ENCODE data around the gene FERMT3.

The FERMT3 gene

GRCh38 chr11:64254326-64254725 is 47.8 kb downstream of the FERMT3 start:
- Histone ChIP-seq H3K9me3 (ENCODE audit: control extremely low read depth in 1 of 5, control insufficient read depth in 4 of 5, insufficient read depth in 2 of 5, low read depth in 1 of 5, low read length in 4 of 5) (no peaks in the 10 kb centered on the region), H3K4me1 (ENCODE audit: control extremely low read depth in 1 of 4, control insufficient read depth in 4 of 4, insufficient read depth in 4 of 4, low read length in 3 of 4) (peaks cover 0 to 35% (median 32%) of the 10 kb centered on the region in 4 experiments), H3K27ac (ENCODE audit: insufficient read depth in 1 of 2, low read depth in 1 of 2, low read length in 2 of 2, poor library complexity in 1 of 2, severe bottlenecking in 2 of 2) (no peak overlapping the region), H3K4me3 (ENCODE audit: control insufficient read depth in 1 of 7, extremely low read depth in 1 of 7, insufficient read depth in 4 of 7, low read depth in 2 of 7, low read length in 6 of 7) (no peak overlapping the region), H3K27me3 (replicated peaks in 2 of 5; ENCODE audit: control insufficient read depth in 4 of 5, insufficient read depth in 5 of 5, low read length in 4 of 5) (no peaks in the 10 kb centered on the region), H3K36me3 (ENCODE audit: control insufficient read depth in 4 of 4, insufficient read depth in 4 of 4, low read length in 3 of 4) (peaks cover under 1 to 44% (median 28%) of the 10 kb centered on the region in 4 experiments)
- CTCF ChIA-PET: interaction anchor here (1.0 to 3.7 kb wide), 5 partner anchors 10 to 50 kb away, joined by 4 to 18 read pairs (median 9); partner anchors contain the start of gene CATSPERZ
- WGBS (ENCODE audit: insufficient coverage): 97% methylated on average over 6 of the region's 7 CpGs
- POLR2A ChIA-PET: interaction anchor here (0.6 kb wide), 1 partner anchor 33 kb away, joined by 3 read pairs; no protein-coding TSS in a partner anchor
- DNase-seq: no peak

DNA sequence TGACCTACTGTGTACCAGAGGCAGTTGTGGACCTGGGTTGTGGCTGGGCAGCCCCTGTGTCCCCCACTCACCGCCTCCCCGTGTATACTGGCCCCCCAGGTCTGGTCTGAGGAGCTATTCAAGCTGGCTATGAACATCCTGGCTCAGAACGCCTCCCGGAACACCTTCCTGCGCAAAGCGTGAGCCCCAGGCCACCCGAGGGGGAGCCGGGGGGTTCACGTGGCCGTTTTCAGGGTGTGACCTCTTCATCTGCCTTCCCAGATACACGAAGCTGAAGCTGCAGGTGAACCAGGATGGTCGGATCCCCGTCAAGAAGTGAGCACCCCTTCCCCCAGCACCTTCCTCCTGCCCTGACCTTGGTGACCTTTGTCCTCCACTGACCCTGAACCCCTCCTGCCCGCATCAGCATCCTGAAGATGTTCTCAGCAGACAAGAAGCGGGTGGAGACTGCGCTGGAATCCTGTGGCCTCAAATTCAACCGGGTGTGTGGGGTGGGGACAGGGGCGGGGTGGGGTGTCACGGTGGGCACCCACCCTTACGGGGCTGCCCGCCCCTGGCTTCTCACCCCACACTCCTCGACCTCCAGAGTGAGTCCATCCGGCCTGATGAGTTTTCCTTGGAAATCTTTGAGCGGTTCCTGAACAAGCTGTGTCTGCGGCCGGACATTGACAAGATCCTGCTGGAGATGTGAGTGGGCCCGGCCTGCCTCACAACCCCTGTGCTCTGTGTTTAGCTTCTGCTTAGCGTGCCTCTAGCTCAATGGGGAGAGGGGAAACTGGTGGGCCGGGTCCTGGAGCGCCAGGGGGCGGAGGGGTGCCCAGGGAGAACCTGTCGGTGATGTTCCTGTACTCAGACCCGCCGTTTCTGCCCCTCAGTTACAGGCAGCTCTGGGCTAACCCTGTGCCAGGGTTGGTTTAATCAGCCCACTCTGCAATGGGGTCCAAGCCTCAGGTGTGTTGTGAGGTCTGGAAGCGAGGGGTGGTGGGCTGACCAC is 48.9 kb downstream of the FERMT3 start:
- H3K9me3 ChIP-seq (ENCODE audit: control extremely low read depth in 1 of 5, control insufficient read depth in 4 of 5, insufficient read depth in 2 of 5, low read depth in 1 of 5, low read length in 4 of 5): no peaks in the 10 kb centered on the region
- no peak overlapping the region for H3K27ac ChIP-seq (ENCODE audit: insufficient read depth in 1 of 2, low read depth in 1 of 2, low read length in 2 of 2, poor library complexity in 1 of 2, severe bottlenecking in 2 of 2)
- H3K4me3 ChIP-seq (ENCODE audit: control insufficient read depth in 1 of 7, extremely low read depth in 1 of 7, insufficient read depth in 4 of 7, low read depth in 2 of 7, low read length in 6 of 7): no peak overlapping the region
- WGBS (ENCODE audit: insufficient coverage): 97% methylated on average over 29 of the region's 35 CpGs
- H3K36me3 ChIP-seq (ENCODE audit: control insufficient read depth in 4 of 4, insufficient read depth in 4 of 4, low read length in 3 of 4): peaks cover 3 to 55% (median 34%) of the 10 kb centered on the region in 4 experiments
- H3K4me1 ChIP-seq (ENCODE audit: control extremely low read depth in 1 of 4, control insufficient read depth in 4 of 4, insufficient read depth in 4 of 4, low read length in 3 of 4): peaks cover 0 to 24% (median 20%) of the 10 kb centered on the region in 4 experiments
- CTCF ChIA-PET: interaction anchor here (1.1 to 3.7 kb wide), 7 partner anchors 9 to 55 kb away, joined by 3 to 18 read pairs (median 5); no protein-coding TSS in a partner anchor
- POLR2A ChIA-PET: no interaction called here
- DNase-seq: no peak
- H3K27me3 ChIP-seq (replicated peaks in 2 of 5; ENCODE audit: control insufficient read depth in 4 of 5, insufficient read depth in 5 of 5, low read length in 4 of 5): no peaks in the 10 kb centered on the region

DNA sequence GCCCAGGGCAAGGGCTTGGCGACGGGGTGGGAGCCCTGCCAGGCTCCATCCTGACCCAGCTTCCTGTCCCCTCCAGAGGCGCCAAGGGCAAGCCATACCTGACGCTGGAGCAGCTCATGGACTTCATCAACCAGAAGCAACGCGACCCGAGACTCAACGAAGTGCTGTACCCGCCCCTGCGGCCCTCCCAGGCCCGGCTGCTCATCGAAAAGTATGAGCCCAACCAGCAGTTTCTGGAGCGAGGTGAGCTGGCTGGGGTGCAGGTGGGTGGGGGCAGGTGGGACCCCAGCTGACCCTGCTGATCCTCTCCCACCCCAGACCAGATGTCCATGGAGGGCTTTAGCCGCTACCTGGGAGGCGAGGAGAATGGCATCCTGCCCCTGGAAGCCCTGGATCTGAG is 49.8 kb downstream of the FERMT3 start:
- Histone ChIP-seq H3K36me3 (ENCODE audit: control insufficient read depth in 4 of 4, insufficient read depth in 4 of 4, low read length in 3 of 4) (peaks cover 3 to 59% (median 34%) of the 10 kb centered on the region in 4 experiments), H3K4me1 (ENCODE audit: control extremely low read depth in 1 of 4, control insufficient read depth in 4 of 4, insufficient read depth in 4 of 4, low read length in 3 of 4) (peaks cover 0 to 17% (median 14%) of the 10 kb centered on the region in 4 experiments), H3K27ac (ENCODE audit: insufficient read depth in 1 of 2, low read depth in 1 of 2, low read length in 2 of 2, poor library complexity in 1 of 2, severe bottlenecking in 2 of 2) (no peak overlapping the region), H3K27me3 (replicated peaks in 2 of 5; ENCODE audit: control insufficient read depth in 4 of 5, insufficient read depth in 5 of 5, low read length in 4 of 5) (no peaks in the 10 kb centered on the region), H3K4me3 (ENCODE audit: control insufficient read depth in 1 of 7, extremely low read depth in 1 of 7, insufficient read depth in 4 of 7, low read depth in 2 of 7, low read length in 6 of 7) (no peak overlapping the region), H3K9me3 (ENCODE audit: control extremely low read depth in 1 of 5, control insufficient read depth in 4 of 5, insufficient read depth in 2 of 5, low read depth in 1 of 5, low read length in 4 of 5) (no peaks in the 10 kb centered on the region)
- DNase-seq: no peak
- POLR2A ChIA-PET: no interaction called here
- CTCF ChIA-PET: interaction anchor here (1.1 to 3.7 kb wide), 7 partner anchors 8 to 56 kb away, joined by 3 to 18 read pairs (median 5); partner anchors contain the start of gene FERMT3
- WGBS (ENCODE audit: insufficient coverage): 91% methylated on average over 12 of the region's 15 CpGs

DNA sequence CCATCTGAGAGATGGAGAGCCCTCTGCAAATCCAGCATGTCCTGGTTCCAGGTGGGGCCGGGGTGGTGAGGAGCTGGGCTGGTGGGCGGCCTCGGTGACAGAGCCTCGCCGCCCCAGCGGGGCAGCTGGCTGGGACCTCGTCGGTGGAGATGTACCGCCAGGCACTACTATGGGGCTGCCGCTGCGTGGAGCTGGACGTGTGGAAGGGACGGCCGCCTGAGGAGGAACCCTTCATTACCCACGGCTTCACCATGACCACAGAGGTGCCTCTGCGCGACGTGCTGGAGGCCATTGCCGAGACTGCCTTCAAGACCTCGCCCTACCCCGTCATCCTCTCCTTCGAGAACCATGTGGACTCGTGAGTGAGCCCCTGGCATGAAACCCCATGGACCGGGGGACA is 51.8 kb downstream of the FERMT3 start:
- Histone ChIP-seq H3K9me3 (ENCODE audit: control extremely low read depth in 1 of 5, control insufficient read depth in 4 of 5, insufficient read depth in 2 of 5, low read depth in 1 of 5, low read length in 4 of 5) (no peaks in the 10 kb centered on the region), H3K27me3 (replicated peaks in 2 of 5; ENCODE audit: control insufficient read depth in 4 of 5, insufficient read depth in 5 of 5, low read length in 4 of 5) (no peaks in the 10 kb centered on the region), H3K36me3 (ENCODE audit: control insufficient read depth in 4 of 4, insufficient read depth in 4 of 4, low read length in 3 of 4) (peaks cover 3 to 79% (median 45%) of the 10 kb centered on the region in 4 experiments), H3K4me3 (ENCODE audit: control insufficient read depth in 1 of 7, extremely low read depth in 1 of 7, insufficient read depth in 4 of 7, low read depth in 2 of 7, low read length in 6 of 7) (no peak overlapping the region), H3K4me1 (ENCODE audit: control extremely low read depth in 1 of 4, control insufficient read depth in 4 of 4, insufficient read depth in 4 of 4, low read length in 3 of 4) (no peaks in the 10 kb centered on the region), H3K27ac (ENCODE audit: insufficient read depth in 1 of 2, low read depth in 1 of 2, low read length in 2 of 2, poor library complexity in 1 of 2, severe bottlenecking in 2 of 2) (no peak overlapping the region)
- 93% methylated on average over 21 of the region's 24 CpGs for WGBS (ENCODE audit: insufficient coverage)
- CTCF ChIA-PET: interaction anchor here (1.0 to 2.9 kb wide), 7 partner anchors 8 to 97 kb away, joined by 3 to 13 read pairs (median 5); partner anchors contain the start of genes ESRRA and FERMT3
- POLR2A ChIA-PET: no interaction called here
- DNase-seq: no peak

- POLR2A ChIA-PET: no interaction called here
Measured at GRCh38 chr11:64258946-64259532, 52.5 kb downstream of the FERMT3 start.

DNA sequence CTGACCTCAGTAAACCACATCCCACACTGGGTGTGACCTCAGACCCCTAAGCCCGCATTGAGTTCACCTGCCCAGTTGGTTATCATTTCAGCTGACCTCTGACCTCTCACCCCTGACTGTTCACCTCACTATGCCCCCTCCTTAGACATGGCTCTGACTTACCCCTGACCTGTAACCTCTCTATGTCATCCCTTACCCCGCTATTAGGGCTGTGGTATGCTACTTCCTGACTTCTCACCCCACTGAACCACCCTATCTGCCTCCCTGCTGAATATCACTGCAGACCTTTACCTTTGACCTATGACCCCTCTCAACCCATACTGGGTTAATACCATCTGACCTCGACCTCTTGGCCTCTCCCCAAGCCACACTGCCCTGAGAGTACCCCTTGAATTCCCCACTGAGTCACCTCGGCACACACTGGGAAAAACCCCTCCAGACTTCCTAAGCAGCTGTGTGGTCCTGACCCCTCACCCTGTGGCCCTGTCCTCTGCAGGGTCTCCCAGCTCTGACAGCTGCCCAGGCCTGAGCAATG is 53.1 kb downstream of the FERMT3 start:
- no peak for DNase-seq

More at GRCh38 chr11:64258946-64259532, 52.5 kb downstream of the FERMT3 start:
- Histone ChIP-seq H3K4me3 (ENCODE audit: control insufficient read depth in 1 of 7, extremely low read depth in 1 of 7, insufficient read depth in 4 of 7, low read depth in 2 of 7, low read length in 6 of 7) (no peak overlapping the region), H3K9me3 (ENCODE audit: control extremely low read depth in 1 of 5, control insufficient read depth in 4 of 5, insufficient read depth in 2 of 5, low read depth in 1 of 5, low read length in 4 of 5) (no peaks in the 10 kb centered on the region), H3K27me3 (replicated peaks in 2 of 5; ENCODE audit: control insufficient read depth in 4 of 5, insufficient read depth in 5 of 5, low read length in 4 of 5) (no peaks in the 10 kb centered on the region), H3K27ac (ENCODE audit: insufficient read depth in 1 of 2, low read depth in 1 of 2, low read length in 2 of 2, poor library complexity in 1 of 2, severe bottlenecking in 2 of 2) (no peak overlapping the region), H3K4me1 (ENCODE audit: control extremely low read depth in 1 of 4, control insufficient read depth in 4 of 4, insufficient read depth in 4 of 4, low read length in 3 of 4) (no peaks in the 10 kb centered on the region), H3K36me3 (ENCODE audit: control insufficient read depth in 4 of 4, insufficient read depth in 4 of 4, low read length in 3 of 4) (peaks cover 3 to 84% (median 50%) of the 10 kb centered on the region in 4 experiments)
- WGBS (ENCODE audit: insufficient coverage): 97% methylated on average over 32 of the region's 32 CpGs
- DNase-seq: no peak
- CTCF ChIA-PET: interaction anchor here (1.0 to 2.9 kb wide), 6 partner anchors 9 to 53 kb away, joined by 3 to 13 read pairs (median 6); partner anchors contain the start of genes ESRRA and FERMT3

More for the DNA sequence above, 53.1 kb downstream of the FERMT3 start:
- no peaks in the 10 kb centered on the region for H3K9me3 ChIP-seq (ENCODE audit: control extremely low read depth in 1 of 5, control insufficient read depth in 4 of 5, insufficient read depth in 2 of 5, low read depth in 1 of 5, low read length in 4 of 5)
- WGBS (ENCODE audit: insufficient coverage): 91% methylated on average over 4 of the region's 4 CpGs
- H3K4me3 ChIP-seq (ENCODE audit: control insufficient read depth in 1 of 7, extremely low read depth in 1 of 7, insufficient read depth in 4 of 7, low read depth in 2 of 7, low read length in 6 of 7): no peak overlapping the region
- POLR2A ChIA-PET: no interaction called here
- no peaks in the 10 kb centered on the region for H3K27me3 ChIP-seq (replicated peaks in 2 of 5; ENCODE audit: control insufficient read depth in 4 of 5, insufficient read depth in 5 of 5, low read length in 4 of 5)
- CTCF ChIA-PET: interaction anchor here (1.0 to 2.9 kb wide), 4 partner anchors 9 to 16 kb away, joined by 3 to 13 read pairs (median 7); no protein-coding TSS in a partner anchor
- H3K4me1 ChIP-seq (ENCODE audit: control extremely low read depth in 1 of 4, control insufficient read depth in 4 of 4, insufficient read depth in 4 of 4, low read length in 3 of 4): no peaks in the 10 kb centered on the region
- peaks cover 3 to 84% (median 51%) of the 10 kb centered on the region in 4 experiments for H3K36me3 ChIP-seq (ENCODE audit: control insufficient read depth in 4 of 4, insufficient read depth in 4 of 4, low read length in 3 of 4)
- H3K27ac ChIP-seq (ENCODE audit: insufficient read depth in 1 of 2, low read depth in 1 of 2, low read length in 2 of 2, poor library complexity in 1 of 2, severe bottlenecking in 2 of 2): no peak overlapping the region
